HepG2 (cell line): ENCODE measurements around the gene PATL2. TPM values are rescaled to one million over a fixed set of nuclear protein-coding genes. Genes with fewer than 3 reads are reported as not detected.

Source experiments
- CEBPZ ChIP-seq: IDR thresholded peaks from 2 replicates; pipeline ENCODE4 v1.6.1; 2012; ENCODE audit warnings: low read length, improper control_type of control experiment
- CENPT ChIP-seq: sonication (generic); formaldehyde crosslinking; IDR thresholded peaks from 2 replicates; pipeline ENCODE4 v1.8.0; 2022; ENCODE audit warnings: low read depth, mild to moderate bottlenecking, moderate library complexity, missing genetic modification reagents
- CREB1 ChIP-seq, 2 experiments: fragments of 450-650 bp in 1 of 2; IDR thresholded peaks; 2 replicates each; pipeline ENCODE4 v1.6.1; 2016 to 2017; ENCODE audit warnings: control low read depth in 1 of 2, mild to moderate bottlenecking in 1 of 2, missing compliant biosample characterization in 1 of 2, missing genetic modification characterization in 1 of 2
- HIVEP1 ChIP-seq: sonication (generic); formaldehyde crosslinking; IDR thresholded peaks from 2 replicates; pipeline ENCODE4 v1.4.0; 2020; ENCODE audit warnings: mild to moderate bottlenecking, missing genetic modification reagents
- HMGXB4 ChIP-seq, 2 experiments: sonication (generic) in 1 of 2; formaldehyde crosslinking in 1 of 2; IDR thresholded peaks; 2 replicates each; pipeline versions ENCODE4 v1.4.0 to v1.6.1; 2018 to 2020; ENCODE audit warnings: missing genetic modification reagents in 2 of 2, borderline replicate concordance in 1 of 2, low read depth in 1 of 2, mild to moderate bottlenecking in 1 of 2, missing biosample characterization in 1 of 2
- HNRNPH1 ChIP-seq: fragments of 200-400 bp; formaldehyde crosslinking; optimal IDR thresholded peaks from 2 replicates; pipeline ENCODE3; 2017; ENCODE audit warnings: mild to moderate bottlenecking, low read depth, low read length
- KDM5B ChIP-seq: sonication (generic); formaldehyde crosslinking; IDR thresholded peaks from 2 replicates; pipeline ENCODE4 v1.4.0; 2020; ENCODE audit warnings: missing genetic modification reagents, mild to moderate bottlenecking, borderline replicate concordance
- MEF2D ChIP-seq: sonication (generic); formaldehyde crosslinking; IDR thresholded peaks from 2 replicates; pipeline ENCODE4 v1.5.1; 2020; ENCODE audit warnings: mild to moderate bottlenecking, missing genetic modification reagents
- NFYC ChIP-seq: IDR thresholded peaks from 2 replicates; pipeline ENCODE4 v1.6.1; 2016; ENCODE audit warnings: missing genetic modification reagents, missing compliant biosample characterization
- NR2C2 ChIP-seq: sonication (generic); formaldehyde crosslinking; IDR thresholded peaks from 2 replicates; pipeline ENCODE4 v1.4.0; 2020; ENCODE audit warnings: missing genetic modification reagents, mild to moderate bottlenecking, moderate library complexity, borderline replicate concordance
- POLR2G ChIP-seq: fragments of 200-400 bp; formaldehyde crosslinking; IDR thresholded peaks from 2 replicates; pipeline ENCODE4 v1.6.1; 2018; ENCODE audit warnings: mild to moderate bottlenecking, low read depth, low read length, moderate library complexity
- SALL2 ChIP-seq: sonication (generic); formaldehyde crosslinking; IDR thresholded peaks from 2 replicates; pipeline ENCODE4 v1.8.1; 2023; ENCODE audit warnings: mild to moderate bottlenecking, missing genetic modification reagents, inconsistent platforms
- SMC3 ChIP-seq: IDR thresholded peaks from 2 replicates; pipeline ENCODE4 v1.6.1; 2011; ENCODE audit warnings: low read length, improper control_type of control experiment
- TCF12 ChIP-seq, 2 experiments: fragments of 450-650 bp in 1 of 2; sonication (generic) in 1 of 2; formaldehyde crosslinking in 1 of 2; IDR thresholded peaks; 2 replicates each; pipeline versions ENCODE4 v1.6.1 to v1.8.0; 2017 to 2022; ENCODE audit warnings: antibody characterized with exemption in 1 of 2, mild to moderate bottlenecking in 1 of 2, missing genetic modification reagents in 1 of 2, moderate library complexity in 1 of 2
- THAP11 ChIP-seq: IDR thresholded peaks from 2 replicates; pipeline ENCODE4 v1.6.1; 2016; ENCODE audit warnings: missing biosample characterization, missing genetic modification reagents
- TSC22D2 ChIP-seq: sonication (generic); formaldehyde crosslinking; IDR thresholded peaks from 2 replicates; pipeline ENCODE4 v1.5.1; 2020; ENCODE audit warnings: missing genetic modification reagents, mild to moderate bottlenecking, borderline replicate concordance
- ZNF143 ChIP-seq: sonication (generic); formaldehyde crosslinking; IDR thresholded peaks from 2 replicates; pipeline ENCODE4 v1.4.0; 2020; ENCODE audit warnings: missing genetic modification reagents
- ZNF18 ChIP-seq: sonication (generic); formaldehyde crosslinking; IDR thresholded peaks from 2 replicates; pipeline ENCODE4 v1.8.0; 2022; ENCODE audit warnings: mild to moderate bottlenecking, missing genetic modification reagents; ENCODE audit not compliant: insufficient replicate concordance
- ZNF326 ChIP-seq: sonication (generic); formaldehyde crosslinking; IDR thresholded peaks from 2 replicates; pipeline ENCODE4 v1.4.0; 2020; ENCODE audit warnings: missing genetic modification reagents, borderline replicate concordance
- ZNF781 ChIP-seq: sonication (generic); formaldehyde crosslinking; IDR thresholded peaks from 2 replicates; pipeline ENCODE4 v1.5.1; 2020; ENCODE audit warnings: borderline replicate concordance, mild to moderate bottlenecking, missing genetic modification reagents; ENCODE audit errors: not compliant biosample characterization
- ZNF816 ChIP-seq: sonication (generic); formaldehyde crosslinking; IDR thresholded peaks from 2 replicates; pipeline ENCODE4 v1.8.0; 2022; ENCODE audit warnings: missing genetic modification reagents, mild to moderate bottlenecking, borderline replicate concordance
- polyA plus RNA-seq, 8 experiments: library from polyadenylated mRNA; depleted of rRNA in 3 of 8; stranded (reverse) in 7 of 8; unstranded in 1 of 8; fragments of >200 nt; fragmentation: Illumina TruSeq in 4 of 8; extraction: Trizol in 4 of 8; gene quantifications; 2 replicates each; pipeline versions ENCODE4 v1.2.1 to v1.2.3, GENCODE V29; 2011 to 2016; ENCODE audit warnings: low read depth in 4 of 8, missing spikeins in 1 of 8, mixed read lengths in 1 of 8; ENCODE audit not compliant: insufficient read depth in 1 of 8
- total RNA-seq, 5 experiments: library from RNA; depleted of rRNA; stranded (reverse); fragments of >200 nt; fragmentation: Illumina TruSeq; extraction: Trizol; gene quantifications; 2 replicates each; pipeline ENCODE4 v1.2.3, GENCODE V29; 2016; ENCODE audit warnings: low read depth in 1 of 5

The PATL2 gene
- total and polyA plus RNA-seq, 2 of the 13 experiments (the other 11 are each of a cell fraction or from before 2014, with no cell fraction given): 0.15 to 0.53 TPM

- TF ChIP-seq NR2C2 (CRISPR knock-in tag) (no peak; the same call in 1 of the 2 replicates), HIVEP1 (CRISPR knock-in tag) (0 out of 2 replicates have a peak, but pooled peaks have one; percentile 54), SMC3 (0 out of 2 replicates have a peak, but pooled peaks have one; percentile 5), CEBPZ (no peak), HMGXB4 (CRISPR knock-in tag; IDR thresholded peaks at IDR 0.05; ENCODE audit: borderline replicate concordance in 1 of 2, low read depth in 1 of 2) (peak; percentile 62 to 71; a peak in 3 of 4 replicates), SALL2 (peak; percentile 67), ZNF18 (no peak), CENPT (CRISPR knock-in tag) (no peak), TCF12 (IDR thresholded peaks at IDR 0.05) (no peak), TCF12 (CRISPR knock-in tag; IDR thresholded peaks at IDR 0.05) (no peak), CREB1 (IDR thresholded peaks at IDR 0.05) (peak; percentile 88), CREB1 (CRISPR knock-in tag; IDR thresholded peaks at IDR 0.05) (peak; percentile 94), THAP11 (peak; percentile 45), ZNF326 (no peak), KDM5B (CRISPR knock-in tag) (peak; percentile 51; the same call in 1 of the 2 replicates), ZNF781 (CRISPR knock-in tag) (peak; percentile 55), MEF2D (CRISPR knock-in tag) (0 out of 2 replicates have a peak, but pooled peaks have one; percentile 38), NFYC (CRISPR knock-in tag) (peak; percentile 81), HNRNPH1 (no peak), ZNF143 (no peak), ZNF816 (no peak), TSC22D2 (CRISPR knock-in tag) (no peak), POLR2G (peak; percentile 78)
These were observed 17.7 kb upstream of the PATL2 start (continued) for GRCh38 chr15:44728576-44729407.
